Astrocyte (in vitro differentiated cells and primary cell): Measurements from ENCODE around the gene CELF2.

Source experiments
- CTCF ChIP-seq: IDR thresholded peaks from 2 replicates; pipeline ENCODE4 v1.5.1; 2011; ENCODE audit warnings: low read depth, mild to moderate bottlenecking, inconsistent platforms, low read length, moderate library complexity; ENCODE audit not compliant: insufficient read depth
- EZH2 ChIP-seq: IDR thresholded peaks from 2 replicates; pipeline ENCODE4 v1.6.1; 2012; ENCODE audit warnings: mild to moderate bottlenecking, low read length, inconsistent platforms; ENCODE audit not compliant: insufficient read depth

GRCh38 chr10:11344550-11344949 lies 326.9 kb downstream of the CELF2 start:
- TF ChIP-seq CTCF (no peak), EZH2 (no peak)
